ENCODE measurements around the gene OCA2. TPM values are rescaled to one million over a fixed set of nuclear protein-coding genes. Genes with fewer than 3 reads are reported as not detected.
A peak's percentile ranks its signal among the peaks of the same experiment; 100 is the strongest.

The OCA2 gene
- total RNA-seq, 6 donors from 2014 or later = 0.83 to 6.0 (median 2.0) TPM

GRCh38 chr15:27951191-27951890 is 147.8 kb downstream of the OCA2 start:
- Histone ChIP-seq H3K9me3 (no peaks in the 10 kb centered on the region), H3K4me1 (no peaks in the 10 kb centered on the region), H3K36me3 (no peaks in the 10 kb centered on the region), H3K27ac (no peak overlapping the region), H3K27me3 (no peaks in the 10 kb centered on the region), H3K4me3 (no peak overlapping the region)
- ATAC-seq (ENCODE audit: low FRiP score in 2 of 2) = peak in 1 of 2 donors; percentile 34
- DNase-seq = no peak
- WGBS, 2 donors = 86 to 89% methylated on average over 13 of the region's 13 CpGs
- TF ChIP-seq EP300 (IDR thresholded peaks at IDR 0.05) = no peak
- no peak for TF ChIP-seq POLR2AphosphoS5 (IDR thresholded peaks at IDR 0.05)
- TF ChIP-seq, protein P1, sequence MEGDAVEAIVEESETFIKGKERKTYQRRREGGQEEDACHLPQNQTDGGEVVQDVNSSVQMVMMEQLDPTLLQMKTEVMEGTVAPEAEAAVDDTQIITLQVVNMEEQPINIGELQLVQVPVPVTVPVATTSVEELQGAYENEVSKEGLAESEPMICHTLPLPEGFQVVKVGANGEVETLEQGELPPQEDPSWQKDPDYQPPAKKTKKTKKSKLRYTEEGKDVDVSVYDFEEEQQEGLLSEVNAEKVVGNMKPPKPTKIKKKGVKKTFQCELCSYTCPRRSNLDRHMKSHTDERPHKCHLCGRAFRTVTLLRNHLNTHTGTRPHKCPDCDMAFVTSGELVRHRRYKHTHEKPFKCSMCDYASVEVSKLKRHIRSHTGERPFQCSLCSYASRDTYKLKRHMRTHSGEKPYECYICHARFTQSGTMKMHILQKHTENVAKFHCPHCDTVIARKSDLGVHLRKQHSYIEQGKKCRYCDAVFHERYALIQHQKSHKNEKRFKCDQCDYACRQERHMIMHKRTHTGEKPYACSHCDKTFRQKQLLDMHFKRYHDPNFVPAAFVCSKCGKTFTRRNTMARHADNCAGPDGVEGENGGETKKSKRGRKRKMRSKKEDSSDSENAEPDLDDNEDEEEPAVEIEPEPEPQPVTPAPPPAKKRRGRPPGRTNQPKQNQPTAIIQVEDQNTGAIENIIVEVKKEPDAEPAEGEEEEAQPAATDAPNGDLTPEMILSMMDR (IDR thresholded peaks at IDR 0.05) = no peak
- no peak for TF ChIP-seq POLR2A (IDR thresholded peaks at IDR 0.05)

GRCh38 chr15:27949089-27949488 is 150.0 kb downstream of the OCA2 start:
- Histone ChIP-seq H3K27me3 (no peaks in the 10 kb centered on the region), H3K27ac (no peak overlapping the region), H3K4me3 (no peak overlapping the region), H3K36me3 (no peaks in the 10 kb centered on the region), H3K9me3 (no peaks in the 10 kb centered on the region), H3K4me1 (no peaks in the 10 kb centered on the region)
- ATAC-seq (ENCODE audit: low FRiP score in 2 of 2) (no peak), DNase-seq (no peak)
- 94 to 98% methylated on average over 8 to 10 of the region's 10 CpGs for WGBS, 2 donors
- no peak for TF ChIP-seq POLR2A (IDR thresholded peaks at IDR 0.05)

DNA sequence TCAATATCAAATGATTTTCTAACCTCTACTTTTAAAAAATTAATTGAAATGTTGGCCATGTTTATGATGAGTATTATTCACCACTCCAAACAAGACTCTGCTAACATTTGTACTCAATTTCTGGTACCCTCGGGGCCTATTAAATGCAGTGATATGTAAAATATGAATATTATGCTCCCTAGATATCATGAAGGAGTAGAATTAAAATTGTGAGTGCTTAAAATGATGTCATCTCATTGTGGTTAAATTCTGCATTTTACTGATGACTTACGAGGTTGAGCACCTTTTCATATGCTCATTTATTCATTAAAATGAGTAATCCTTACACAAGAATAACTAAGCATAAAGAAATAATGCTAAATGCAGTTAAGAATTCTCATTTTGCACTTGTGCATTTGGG is 159.9 kb downstream of the OCA2 start:
- Histone ChIP-seq H3K4me1 (no peaks in the 10 kb centered on the region), H3K9me3 (no peaks in the 10 kb centered on the region), H3K36me3 (no peaks in the 10 kb centered on the region), H3K27ac (no peak overlapping the region), H3K27me3 (no peaks in the 10 kb centered on the region), H3K4me3 (no peak overlapping the region)
- DNase-seq (no peak), ATAC-seq (ENCODE audit: low FRiP score in 2 of 2) (no peak)
- TF ChIP-seq, protein P1 (IDR thresholded peaks at IDR 0.05) = no peak
- TF ChIP-seq POLR2A (IDR thresholded peaks at IDR 0.05) (no peak), EP300 (IDR thresholded peaks at IDR 0.05) (no peak), POLR2AphosphoS5 (IDR thresholded peaks at IDR 0.05) (no peak)
- WGBS, 2 donors = 70 to 86% methylated on average over 2 of the region's 2 CpGs

DNA sequence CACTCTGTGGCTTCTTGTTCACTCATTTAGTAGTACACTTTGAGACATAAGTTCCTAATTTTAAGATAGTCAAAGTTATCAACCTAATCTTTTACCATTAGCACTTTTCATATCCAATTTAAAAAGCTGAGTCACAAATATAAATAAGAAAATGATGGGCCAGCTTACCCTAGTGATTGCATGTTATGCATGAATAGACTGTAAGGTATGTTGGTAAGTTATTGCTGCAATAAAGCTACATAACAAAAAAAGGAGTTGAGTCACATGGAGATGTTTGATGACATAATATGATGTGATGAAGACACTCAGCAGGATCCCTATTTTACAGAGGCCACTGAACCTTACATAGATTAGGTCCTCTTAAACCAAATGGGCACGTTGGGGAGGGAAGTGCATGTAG is 161.3 kb downstream of the OCA2 start:
- H3K36me3 ChIP-seq = no peaks in the 10 kb centered on the region
- H3K4me3 ChIP-seq = no peak overlapping the region
- peaks cover 0 to 5% (median 0%) of the 10 kb centered on the region in 4 donors for H3K9me3 ChIP-seq
- H3K27me3 ChIP-seq = no peaks in the 10 kb centered on the region
- 55 to 56% methylated on average over 1 of the region's 1 CpG for WGBS, 2 donors
- H3K4me1 ChIP-seq = no peaks in the 10 kb centered on the region
- DNase-seq (no peak), ATAC-seq (ENCODE audit: low FRiP score in 2 of 2) (no peak)
- TF ChIP-seq POLR2AphosphoS5 (IDR thresholded peaks at IDR 0.05) (no peak), POLR2A (IDR thresholded peaks at IDR 0.05) (no peak), EP300 (IDR thresholded peaks at IDR 0.05) (no peak)
- TF ChIP-seq, protein P1 (IDR thresholded peaks at IDR 0.05) = no peak
- H3K27ac ChIP-seq = no peak overlapping the region

DNA sequence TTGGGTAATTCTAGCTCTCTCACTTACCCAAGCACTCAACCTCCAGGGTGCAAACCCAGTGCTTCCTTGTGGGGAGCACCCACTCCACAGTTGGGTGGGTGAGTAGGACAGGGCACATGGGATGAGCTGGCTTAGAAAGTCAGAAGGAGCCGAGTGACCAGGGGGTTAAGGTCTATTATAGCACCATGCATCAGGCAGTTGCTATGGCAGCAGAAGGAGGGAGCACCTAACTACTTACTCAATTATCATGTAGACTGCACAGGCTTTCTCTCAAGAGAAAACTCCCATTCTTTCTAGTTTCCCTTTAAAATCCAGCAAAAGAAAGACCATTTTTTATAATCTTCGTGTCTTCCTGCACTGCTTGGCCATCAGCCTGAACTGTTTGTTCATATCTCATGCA is 163.0 kb downstream of the OCA2 start:
- WGBS, 2 donors = 64 to 68% methylated on average over 2 of the region's 2 CpGs
- H3K4me1 ChIP-seq = no peaks in the 10 kb centered on the region
- no peak for ATAC-seq (ENCODE audit: low FRiP score in 2 of 2)

More for the DNA sequence above, 163.0 kb downstream of the OCA2 start:
- Histone ChIP-seq H3K9me3 (peaks cover 4 to 15% (median 8%) of the 10 kb centered on the region in 4 donors), H3K27me3 (no peaks in the 10 kb centered on the region), H3K27ac (no peak overlapping the region), H3K4me3 (no peak overlapping the region), H3K36me3 (no peaks in the 10 kb centered on the region)
- no peak for DNase-seq
- TF ChIP-seq, protein P1 (IDR thresholded peaks at IDR 0.05) = no peak
- no peak for TF ChIP-seq POLR2A (IDR thresholded peaks at IDR 0.05)
- no peak for TF ChIP-seq POLR2AphosphoS5 (IDR thresholded peaks at IDR 0.05)
- TF ChIP-seq EP300 (IDR thresholded peaks at IDR 0.05) = no peak
